GM19023 (cell line): ENCODE results near the gene PLXNA4.

Source experiments
- ATAC-seq: cut with Tn5 transposase; IDR thresholded peaks from one replicate; pipeline ENCODE4 v1.9.1; 2021; ENCODE audit warnings: mild to moderate bottlenecking, moderate library complexity; ENCODE audit not compliant: unreplicated experiment

PLXNA4 gene

DNA sequence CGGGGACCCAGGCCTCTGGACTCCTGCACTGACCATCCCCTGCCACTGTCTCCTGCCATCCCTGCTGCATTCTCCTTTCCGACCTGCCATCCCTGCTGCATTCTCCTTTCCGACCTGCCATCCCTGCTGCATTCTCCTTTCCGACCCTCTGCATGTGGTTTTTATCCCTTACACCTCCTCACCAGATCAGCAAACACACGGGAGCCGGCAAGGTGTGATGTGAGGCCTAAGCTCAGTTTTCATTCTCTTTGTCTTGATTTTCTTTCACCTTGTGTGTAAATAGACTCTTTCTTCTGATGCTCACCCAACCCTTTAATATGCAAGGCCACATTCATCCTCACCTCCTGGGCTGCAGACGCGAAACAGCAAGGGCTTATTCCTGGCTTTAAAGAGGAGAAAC lies 11.4 kb downstream of the PLXNA4 start:
- ATAC-seq: no peak

DNA sequence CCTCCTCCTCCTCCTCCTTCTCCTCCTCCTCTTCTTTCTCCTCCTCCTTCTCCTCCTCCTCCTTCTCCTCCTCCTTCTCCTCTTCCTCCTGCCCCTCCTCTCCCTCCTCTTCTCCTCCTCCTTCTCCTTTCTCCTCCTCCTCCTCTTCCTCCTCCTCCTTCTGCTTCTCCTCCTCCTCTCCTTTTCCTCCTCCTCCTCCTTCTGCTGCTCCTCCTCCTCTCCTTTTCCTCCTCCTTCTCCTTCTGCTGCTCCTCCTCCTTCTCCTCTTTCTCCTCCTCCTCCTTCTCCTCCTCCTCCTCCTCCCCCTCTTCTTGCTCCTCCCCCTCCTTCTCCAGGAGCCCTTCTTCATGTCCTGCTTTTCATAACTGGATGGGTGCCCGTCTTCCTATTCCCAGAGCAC lies 12.2 kb downstream of the PLXNA4 start:
- no peak for ATAC-seq

DNA sequence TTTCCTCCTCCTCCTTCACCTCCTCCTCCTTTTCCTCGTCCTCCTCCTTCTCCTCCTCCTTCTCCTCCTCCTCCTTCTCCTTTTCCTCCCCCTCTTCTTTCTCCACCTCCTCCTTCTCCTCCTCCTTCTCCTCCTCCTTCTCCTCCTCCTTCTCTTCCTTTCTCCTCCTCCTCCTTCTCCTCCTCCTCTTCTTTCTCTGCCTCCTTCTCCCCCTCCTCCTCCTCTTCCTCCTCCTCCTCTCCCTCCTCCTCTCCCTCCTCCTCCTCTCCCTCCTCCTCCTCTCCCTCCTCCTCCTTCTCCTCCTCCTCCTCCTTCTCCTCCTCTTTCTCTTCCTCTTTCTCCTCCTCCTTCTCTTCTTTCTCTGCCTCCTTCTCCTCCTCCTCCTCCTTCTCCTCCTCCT lies 13.6 kb downstream of the PLXNA4 start:
- no peak for ATAC-seq

DNA sequence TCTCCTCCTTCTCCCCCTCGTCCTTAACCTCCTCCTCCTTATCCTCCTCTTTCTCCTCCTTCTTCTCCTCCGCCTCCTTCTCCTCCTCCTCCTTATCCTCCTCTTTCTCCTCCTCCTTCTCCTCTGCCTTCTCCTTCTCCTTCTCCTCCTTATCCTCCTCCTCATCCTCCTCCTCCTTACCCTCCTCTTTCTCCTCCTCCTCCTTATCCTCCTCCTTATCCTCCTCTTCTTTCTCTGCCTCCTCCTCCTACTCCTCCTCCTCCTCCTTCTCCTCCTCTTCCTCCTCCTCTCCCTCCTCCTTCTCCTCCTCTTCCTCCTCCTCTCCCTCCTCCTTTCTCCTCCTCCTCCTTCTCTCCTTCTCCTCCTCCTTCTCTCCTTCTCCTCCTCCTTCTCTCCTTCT lies 14.5 kb downstream of the PLXNA4 start:
- no peak for ATAC-seq

DNA sequence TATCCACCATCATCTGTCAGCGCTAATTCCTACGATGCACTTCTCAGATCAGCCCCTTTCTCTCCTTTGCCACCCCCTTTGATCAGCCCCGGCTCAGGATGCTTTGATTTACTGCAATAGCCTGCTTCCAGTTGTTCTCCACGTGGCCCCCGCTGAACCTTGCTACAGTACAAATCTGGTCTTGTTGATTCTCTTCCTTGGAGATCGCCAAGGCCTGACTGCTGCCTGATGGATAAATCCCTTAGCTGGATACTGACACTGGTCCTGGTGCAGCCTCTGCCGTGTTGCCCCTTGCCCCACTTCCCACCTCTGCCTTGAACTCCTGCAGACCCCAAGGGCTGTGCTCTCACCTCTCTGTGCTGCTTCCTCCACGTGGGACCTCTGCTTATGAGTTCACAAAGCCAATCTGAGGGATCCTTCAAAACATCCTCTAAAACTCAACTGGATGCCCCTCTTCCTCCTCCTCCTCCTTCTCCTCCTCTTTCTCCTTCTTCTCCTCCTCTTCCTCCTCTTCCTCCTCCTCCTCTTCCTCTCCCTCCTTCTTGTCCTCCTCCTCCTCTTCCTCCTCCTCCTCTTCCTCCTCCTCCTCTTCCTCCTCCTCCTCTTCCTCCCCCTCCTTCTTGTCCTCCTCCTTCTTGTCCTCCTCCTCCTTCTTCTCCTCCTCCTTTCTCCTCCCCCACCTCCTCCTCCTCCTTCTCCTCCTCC lies 15.3 kb downstream of the PLXNA4 start:
- no peak for ATAC-seq

DNA sequence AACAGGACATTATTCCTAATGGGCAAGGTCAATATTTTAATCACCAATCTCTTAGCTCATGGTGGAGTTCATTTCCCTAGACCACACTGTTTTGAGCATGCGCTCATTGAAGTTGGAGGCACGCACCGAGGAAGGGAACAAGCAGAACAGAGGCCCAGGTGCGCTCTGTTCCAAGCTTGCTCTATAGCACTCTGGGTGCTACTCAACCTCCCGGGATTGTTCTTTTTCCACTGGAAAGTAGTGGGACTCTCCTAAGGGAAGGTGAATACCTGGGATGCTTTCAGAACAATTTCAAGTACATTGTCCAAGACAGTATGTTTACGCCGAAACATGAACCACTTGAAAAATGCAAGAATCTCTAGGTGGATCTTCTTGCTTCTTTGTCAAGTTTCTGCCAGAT lies 16.2 kb downstream of the PLXNA4 start:
- ATAC-seq: no peak

DNA sequence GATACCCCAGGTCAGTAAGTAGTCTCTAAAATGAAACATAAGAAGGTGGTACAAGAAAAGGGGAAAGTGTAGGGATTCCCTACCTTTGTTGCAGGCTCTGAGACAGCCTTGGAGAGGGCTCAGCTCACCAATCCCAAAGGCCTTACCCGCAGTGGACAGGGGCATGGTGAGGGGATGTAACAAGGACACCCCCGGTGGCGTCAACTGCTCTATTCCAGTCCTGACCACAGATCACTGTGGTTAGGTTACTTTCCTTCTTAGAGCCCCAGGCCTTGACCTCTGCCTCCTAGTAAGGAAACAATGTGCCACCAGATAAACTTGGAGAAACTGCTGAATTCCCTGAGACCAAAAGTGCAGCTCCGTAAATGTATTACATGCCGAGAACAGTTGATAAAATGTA lies 17.5 kb downstream of the PLXNA4 start:
- ATAC-seq: no peak

DNA sequence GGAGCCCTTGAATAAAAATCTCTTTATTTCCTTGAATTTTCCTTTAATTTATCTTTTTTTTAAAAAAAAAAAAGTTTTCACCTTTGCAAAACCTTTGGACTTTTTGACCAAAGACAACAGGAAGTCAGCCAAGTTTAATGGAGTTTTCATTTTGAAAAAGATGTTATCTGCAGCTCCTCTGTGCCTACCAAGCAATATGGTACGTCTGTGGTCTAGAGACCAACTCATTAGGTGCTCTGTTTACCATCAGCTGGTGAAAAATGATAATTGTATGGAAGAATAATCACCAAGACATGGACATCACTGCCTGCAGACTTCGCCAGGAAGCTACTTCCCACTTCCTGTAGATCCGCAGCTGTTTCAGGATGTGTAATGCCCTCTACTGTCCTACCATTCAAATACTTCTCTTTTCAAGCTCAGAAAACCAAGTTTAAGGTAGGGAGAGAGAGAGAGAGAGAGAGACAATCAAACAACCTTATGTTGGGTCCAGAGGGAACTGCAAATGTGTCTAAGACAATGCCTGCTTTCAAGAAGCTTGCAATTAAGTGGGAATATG lies 18.7 kb downstream of the PLXNA4 start:
- no peak for ATAC-seq

DNA sequence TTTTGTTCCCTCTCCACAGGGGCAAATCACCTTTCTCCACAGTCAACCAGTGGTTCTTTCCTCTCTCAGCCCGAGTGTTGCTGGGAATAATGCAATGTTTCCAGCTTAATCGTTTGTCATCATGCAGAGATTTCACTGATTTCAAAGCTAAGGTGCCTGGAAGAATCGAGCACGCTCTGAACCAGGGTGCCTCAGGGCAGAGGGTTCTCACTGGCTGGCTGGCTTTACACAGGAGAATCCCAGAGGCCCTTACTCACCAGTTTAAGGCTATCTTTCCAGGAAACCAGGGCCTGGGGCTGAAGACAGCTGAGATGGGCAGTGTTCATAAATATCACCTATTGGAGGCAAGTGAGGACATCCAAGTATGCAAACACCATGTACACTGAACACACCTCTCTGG lies 21.8 kb downstream of the PLXNA4 start:
- ATAC-seq: no peak

DNA sequence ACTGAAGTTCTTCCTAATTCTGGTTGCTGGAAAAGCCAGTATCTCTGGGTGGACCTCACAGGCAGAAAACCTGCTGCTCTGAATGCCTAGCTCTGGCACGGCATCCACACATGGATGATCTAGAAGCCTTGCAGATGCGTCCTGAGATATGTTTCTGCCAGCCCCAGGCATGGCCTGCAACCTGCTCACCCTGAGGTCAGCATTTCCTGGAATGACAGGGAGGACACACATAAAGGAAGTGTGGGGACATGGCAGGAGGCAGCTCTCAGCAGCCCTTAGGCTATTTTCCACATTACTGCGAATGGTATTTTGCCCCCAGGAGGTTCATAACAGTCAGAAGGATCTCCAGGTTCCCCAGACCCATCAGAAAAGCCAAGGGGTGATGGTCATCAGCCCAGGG lies 23.2 kb downstream of the PLXNA4 start:
- ATAC-seq: no peak

DNA sequence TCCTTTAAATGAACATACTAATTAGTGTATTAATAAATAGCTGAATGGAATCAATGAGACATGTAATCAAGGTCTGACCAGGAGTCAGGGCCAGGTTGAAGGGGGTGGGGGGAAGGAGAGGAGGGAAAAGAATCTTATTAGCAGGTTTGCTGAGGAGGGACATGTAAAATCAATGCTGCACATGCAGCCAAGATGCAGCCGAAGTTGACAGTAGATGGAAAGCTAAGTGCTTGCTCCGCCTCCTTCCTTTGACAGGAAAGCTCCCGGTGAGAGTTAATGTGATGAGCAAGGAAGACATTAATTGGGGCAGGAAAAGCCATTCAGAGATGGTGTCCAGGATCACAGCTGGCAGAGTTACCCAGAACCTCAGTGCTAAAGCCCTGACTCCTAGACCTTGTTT lies 24.4 kb downstream of the PLXNA4 start:
- no peak for ATAC-seq

DNA sequence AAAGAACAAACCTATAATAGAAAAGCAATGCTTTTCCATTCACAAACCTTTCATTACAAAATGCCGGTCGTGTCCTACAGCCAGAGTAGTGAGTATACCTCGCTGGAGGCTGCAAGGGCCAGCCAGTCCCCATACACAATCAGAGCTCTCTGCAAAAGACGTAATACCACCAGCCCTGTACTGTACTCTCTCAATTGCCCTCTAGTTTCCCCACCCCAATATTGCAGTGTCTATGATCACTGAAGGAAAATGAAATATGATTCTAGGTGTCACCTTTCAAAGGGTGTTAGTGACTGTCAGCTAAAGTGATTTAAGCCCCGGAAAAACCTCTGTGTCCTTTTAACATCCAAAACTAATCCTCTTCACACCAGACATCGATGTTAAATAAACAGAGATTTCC lies 24.8 kb downstream of the PLXNA4 start:
- no peak for ATAC-seq

DNA sequence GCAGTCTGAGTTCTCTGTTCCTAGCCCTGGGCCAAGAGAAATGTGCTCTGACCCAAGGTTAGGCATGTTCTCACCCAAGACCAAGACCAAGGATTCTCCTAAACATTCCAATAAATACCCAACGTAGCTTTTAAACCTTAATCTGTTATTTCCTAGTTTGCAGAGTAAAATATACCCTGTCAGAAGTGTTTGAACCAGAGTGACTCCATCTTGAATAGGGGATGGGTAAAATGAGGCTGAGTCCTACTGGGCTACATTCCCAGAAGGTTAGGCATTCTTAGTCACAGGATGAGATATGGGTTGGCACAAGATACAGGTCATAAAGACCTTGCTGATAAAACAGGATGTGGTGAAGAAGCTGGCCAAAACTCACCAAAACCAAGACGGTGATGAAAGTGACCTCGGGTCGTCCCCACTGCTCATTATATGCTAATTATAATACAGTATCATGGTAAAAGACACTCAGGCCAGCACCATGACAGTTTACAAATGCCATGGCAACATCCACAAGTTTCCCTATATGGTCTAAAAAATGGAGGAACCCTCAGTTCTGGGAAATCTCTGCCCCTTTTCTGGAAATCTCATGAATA lies 27.7 kb downstream of the PLXNA4 start:
- ATAC-seq: no peak

DNA sequence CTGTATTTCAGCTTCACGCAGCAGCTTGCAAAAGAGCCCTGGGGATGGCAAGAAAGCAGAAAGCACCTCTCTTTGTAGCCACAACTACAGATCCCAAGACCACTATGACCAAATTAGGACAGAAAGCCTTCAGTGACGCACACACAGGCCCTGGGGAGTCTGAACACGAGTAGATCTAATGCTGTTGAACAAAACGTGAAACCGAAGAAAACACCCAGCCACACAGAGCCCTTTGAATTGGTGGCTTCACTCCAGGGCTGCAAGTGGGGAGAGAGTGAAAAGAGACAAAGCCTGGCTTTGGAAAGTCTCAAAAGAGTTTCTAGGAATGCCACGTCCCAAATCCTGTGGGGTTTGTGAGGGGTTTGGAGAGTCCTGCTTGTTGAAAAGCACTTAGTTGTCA lies 28.4 kb downstream of the PLXNA4 start:
- no peak for ATAC-seq

DNA sequence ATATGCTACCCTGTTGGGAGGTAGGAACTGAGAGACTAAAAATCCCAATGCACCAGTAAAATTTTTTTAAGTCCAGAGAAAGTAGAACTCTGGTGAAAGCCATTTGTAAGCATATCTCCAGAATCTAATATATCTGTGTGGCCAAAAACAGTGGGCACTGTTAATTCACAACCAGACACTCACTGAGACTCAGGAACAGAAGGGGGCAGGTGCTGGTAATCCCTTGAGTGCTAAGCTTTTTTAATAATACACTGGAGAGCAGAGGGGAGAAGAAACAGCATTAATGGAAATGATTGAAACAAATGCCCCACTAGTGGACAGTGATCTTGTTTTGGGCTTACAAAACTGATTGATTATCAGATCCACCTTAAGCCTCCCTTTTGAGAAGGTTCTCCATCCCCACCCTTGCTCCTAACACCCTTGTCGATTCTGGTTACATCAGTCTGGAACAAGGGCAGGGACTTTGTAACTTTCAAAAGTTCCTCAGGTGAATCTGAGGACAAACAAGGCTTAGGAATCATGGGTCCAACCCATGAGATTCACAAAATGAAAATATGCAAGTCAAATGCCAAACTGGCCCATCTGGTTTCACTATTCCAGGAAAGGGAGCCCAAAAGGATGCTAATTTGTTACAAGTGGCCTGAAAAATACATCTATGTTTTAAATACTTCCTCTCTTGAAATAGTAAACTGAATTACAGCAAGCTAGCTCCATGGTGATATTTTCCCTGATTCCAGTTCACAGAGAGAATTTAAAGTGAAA lies 29.7 kb downstream of the PLXNA4 start:
- ATAC-seq: no peak

DNA sequence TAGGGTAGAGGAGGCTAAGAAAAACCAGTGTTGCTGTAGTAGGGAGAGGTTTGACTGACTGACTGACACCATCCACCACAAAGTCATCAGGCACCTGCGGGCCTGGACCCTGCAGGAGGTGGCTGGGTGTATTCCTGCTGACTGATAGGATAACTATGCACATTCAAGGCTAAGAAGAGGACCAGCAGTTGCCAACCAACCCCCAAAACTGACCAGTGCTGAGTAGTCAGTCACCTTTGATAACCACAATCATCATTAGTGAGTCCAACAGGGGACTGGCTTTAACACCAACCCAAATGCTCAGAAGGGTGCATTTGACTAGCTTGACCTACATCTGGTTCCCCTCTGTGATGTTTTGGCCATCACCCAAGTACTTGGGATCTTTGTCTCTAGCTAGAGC lies 30.5 kb downstream of the PLXNA4 start:
- ATAC-seq: no peak

DNA sequence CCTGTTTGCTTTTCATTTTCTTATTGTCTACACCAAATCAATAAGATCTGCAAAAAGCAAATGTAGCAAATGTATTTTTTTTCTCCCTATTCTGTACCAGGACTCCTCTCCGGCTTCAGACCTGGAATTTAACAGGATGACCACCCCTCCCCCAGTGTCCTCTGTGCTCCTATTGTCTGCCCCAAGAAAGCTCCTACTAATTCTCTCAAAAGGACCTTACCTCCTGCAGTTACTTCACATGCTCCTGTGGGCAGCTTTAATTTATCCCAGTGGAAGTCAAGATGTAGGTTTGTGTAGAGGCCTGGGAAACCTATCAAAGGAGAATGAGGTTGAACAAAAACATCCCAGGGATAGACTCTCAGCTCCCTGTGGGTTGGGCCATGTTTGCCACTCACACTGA lies 31.3 kb downstream of the PLXNA4 start:
- ATAC-seq: no peak

DNA sequence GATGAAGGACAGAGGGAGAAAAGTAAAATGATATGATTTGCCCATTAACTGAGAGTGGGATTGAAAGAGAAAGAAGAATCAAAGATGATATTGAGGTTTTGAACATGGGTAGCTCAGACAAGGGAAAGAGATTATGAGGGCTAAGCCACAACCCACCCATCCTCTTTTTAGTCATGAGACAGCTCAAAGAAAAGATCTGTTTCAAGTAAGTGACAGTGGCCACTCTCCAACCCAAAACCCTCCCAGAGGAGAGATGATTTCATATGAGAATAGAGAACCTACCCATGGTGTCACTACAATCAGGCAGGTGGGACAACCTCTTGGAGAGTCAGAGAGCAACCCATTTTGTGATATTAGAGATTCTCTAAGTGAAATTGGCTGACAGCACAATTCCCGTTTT lies 32.2 kb downstream of the PLXNA4 start:
- no peak for ATAC-seq

DNA sequence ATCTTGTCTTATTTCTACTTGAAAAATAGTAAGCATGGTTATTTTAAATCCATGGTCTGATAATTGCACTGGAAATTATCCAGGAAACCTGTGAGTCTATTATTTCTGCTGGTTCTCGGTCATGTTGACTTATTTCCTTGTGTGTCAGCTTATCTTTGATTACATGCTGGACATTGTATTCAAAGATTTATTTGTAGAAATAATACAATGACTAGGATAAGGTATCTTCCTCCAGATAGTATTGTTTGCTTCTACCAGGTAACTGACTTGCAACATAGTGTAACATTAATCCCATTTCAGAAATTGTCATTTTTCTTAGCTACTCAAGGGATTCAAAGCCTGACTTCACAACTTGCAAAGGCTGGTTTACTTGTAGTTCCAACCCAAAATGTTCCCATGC lies 33.4 kb downstream of the PLXNA4 start:
- no peak for ATAC-seq

DNA sequence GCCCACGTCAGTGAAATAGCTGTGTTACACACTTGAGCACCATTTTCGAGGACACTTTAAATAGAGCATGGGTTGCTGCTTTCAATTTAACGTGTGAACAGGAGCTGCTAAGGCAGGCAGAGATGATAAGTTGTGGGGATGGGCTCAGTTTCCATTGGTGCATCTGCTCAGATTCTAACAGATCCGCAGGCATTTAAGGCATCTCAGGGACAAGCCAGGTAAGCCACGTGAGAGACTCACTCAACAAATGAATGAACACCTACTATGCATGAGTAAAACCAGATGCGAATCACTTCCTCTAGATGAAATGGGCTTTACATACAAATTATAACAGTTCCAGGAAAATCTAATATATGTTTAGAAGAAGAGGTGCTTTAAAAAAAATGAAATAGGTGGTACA lies 34.6 kb downstream of the PLXNA4 start:
- ATAC-seq: no peak

DNA sequence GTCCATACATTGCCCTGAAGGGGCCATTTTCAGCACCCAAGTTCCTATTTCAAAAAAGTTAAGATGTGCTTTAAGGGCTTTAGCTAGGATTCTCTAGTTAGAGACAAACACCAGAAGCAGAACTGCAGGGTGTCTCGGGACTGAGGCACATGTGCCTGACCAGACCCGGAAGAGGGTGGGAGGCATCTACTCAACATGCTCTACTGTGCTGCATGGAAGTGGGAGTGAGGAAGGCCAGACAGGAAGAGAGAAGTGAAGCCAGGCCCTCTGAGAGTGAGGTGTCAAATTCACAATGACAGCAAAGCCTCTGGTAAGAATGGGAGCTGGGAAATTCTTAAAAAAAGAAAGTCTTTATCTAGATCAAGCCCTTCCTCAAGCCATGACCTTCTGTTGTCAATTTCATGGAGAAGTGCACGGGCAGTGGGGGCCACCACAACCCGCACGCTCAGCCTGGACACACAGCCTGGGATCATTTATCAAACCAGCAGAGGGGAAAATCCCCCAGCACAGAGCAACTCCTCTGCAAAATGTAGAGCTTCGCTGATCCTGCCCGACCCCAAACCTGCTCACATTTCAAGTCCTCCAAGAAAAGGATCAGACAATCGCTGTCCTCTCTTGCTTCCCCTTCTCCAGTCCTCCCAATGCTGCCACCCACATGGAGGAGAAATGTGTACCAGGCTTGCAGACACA lies 38.7 kb downstream of the PLXNA4 start:
- ATAC-seq: no peak
